Vagina (tissue), 2 donors: Measurements from ENCODE around the gene CAVIN4. TPM values are rescaled to one million over a fixed set of nuclear protein-coding genes. Genes with fewer than 3 reads are reported as not detected.

Experiments used
- DNase-seq, 2 donors: peaks; one replicate each; pipeline ENCODE4 v3.0.0-alpha.2; 2017; ENCODE audit errors: extremely low spot score in 2 of 2
- H3K27ac ChIP-seq: fragments of 200-600 bp; sonication (generic); one replicate; pipeline ENCODE4 v1.5.1; 2019
- H3K27me3 ChIP-seq: fragments of 200-600 bp; sonication (generic); one replicate; pipeline ENCODE4 v1.5.1; 2019
- H3K36me3 ChIP-seq, 2 donors: fragments of 200-600 bp; sonication (generic); one replicate each; pipeline ENCODE4 v1.5.1; 2017 to 2019
- H3K4me1 ChIP-seq: fragments of 200-600 bp; sonication (generic); one replicate; pipeline ENCODE4 v1.5.1; 2019
- H3K4me3 ChIP-seq, 2 donors: fragments of 200-600 bp; sonication (generic); 1 replicate in 1 of 2; 2 replicates in 1 of 2; pipeline ENCODE4 v1.5.1; 2016 to 2019
- H3K9me3 ChIP-seq: fragments of 200-600 bp; sonication (generic); one replicate; pipeline ENCODE4 v1.5.1; 2019
- POLR2A ChIP-seq, 2 donors: fragments of 450-650 bp; IDR thresholded peaks; one replicate each; pipeline ENCODE4 v1.6.1; 2017; ENCODE audit warnings: antibody characterized with exemption in 2 of 2, mild to moderate bottlenecking in 2 of 2, moderate library complexity in 2 of 2
- POLR2AphosphoS5 ChIP-seq, 2 donors: sonication (generic); formaldehyde crosslinking; IDR thresholded peaks; one replicate each; pipeline ENCODE4 v1.9.0; 2017; ENCODE audit warnings: antibody characterized with exemption in 2 of 2, mild to moderate bottlenecking in 2 of 2, low read depth in 1 of 2; ENCODE audit not compliant: insufficient read depth in 1 of 2
- intact Hi-C: fragments of 100-400 bp; cut with DNase I; formaldehyde crosslinking; loops from one replicate; pipeline ENCODE4 v1.15.1; 2023
- total RNA-seq: library from RNA; depleted of rRNA; stranded (reverse); fragments of >200 nt; gene quantifications from one replicate; pipeline ENCODE4 v1.2.3, GENCODE V29; 2016
- TF ChIP-seq, protein P1 (sequence below), 3 experiments: fragments of 450-650 bp in 2 of 3; fragments of 200-600 bp in 1 of 3; sonication (generic) in 1 of 3; IDR thresholded peaks; one replicate each; pipeline ENCODE4 v1.5.1; 2017 to 2019; ENCODE audit warnings: antibody characterized with exemption in 3 of 3, mild to moderate bottlenecking in 2 of 3, moderate library complexity in 2 of 3

CAVIN4 gene
- total RNA-seq, 1 donor from 2014 or later: 0.49 TPM

DNA sequence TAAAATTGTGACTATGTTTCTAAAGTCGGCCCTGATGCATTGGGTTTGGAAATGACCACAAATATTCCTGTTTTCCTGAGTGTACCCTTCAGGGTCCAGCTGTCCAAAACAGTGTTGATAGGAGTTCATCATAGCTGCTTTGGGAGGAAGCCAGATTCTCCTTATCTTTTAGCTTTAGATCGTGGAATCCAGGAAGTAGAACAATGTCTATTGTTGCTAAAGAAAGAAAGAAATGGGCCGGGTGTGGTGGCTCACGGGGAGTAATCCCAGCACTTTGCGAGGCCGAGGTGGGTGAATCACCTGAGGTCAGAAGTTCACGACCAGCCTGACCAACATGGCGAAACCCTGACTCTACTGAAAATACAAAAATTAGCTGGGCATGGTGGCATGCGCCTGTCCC, 9.5 kb downstream of the CAVIN4 start:
- intact Hi-C loops: no loop called here
- Histone ChIP-seq H3K27me3 (no peaks in the 10 kb centered on the region), H3K9me3 (no peaks in the 10 kb centered on the region), H3K27ac (no peak overlapping the region), H3K36me3 (no peaks in the 10 kb centered on the region), H3K4me3 (no peak overlapping the region), H3K4me1 (no peaks in the 10 kb centered on the region)
- no peak for DNase-seq
- TF ChIP-seq POLR2AphosphoS5 (IDR thresholded peaks at IDR 0.05; ENCODE audit: insufficient read depth in 1 of 2, low read depth in 1 of 2): no peak
- TF ChIP-seq, protein P1, sequence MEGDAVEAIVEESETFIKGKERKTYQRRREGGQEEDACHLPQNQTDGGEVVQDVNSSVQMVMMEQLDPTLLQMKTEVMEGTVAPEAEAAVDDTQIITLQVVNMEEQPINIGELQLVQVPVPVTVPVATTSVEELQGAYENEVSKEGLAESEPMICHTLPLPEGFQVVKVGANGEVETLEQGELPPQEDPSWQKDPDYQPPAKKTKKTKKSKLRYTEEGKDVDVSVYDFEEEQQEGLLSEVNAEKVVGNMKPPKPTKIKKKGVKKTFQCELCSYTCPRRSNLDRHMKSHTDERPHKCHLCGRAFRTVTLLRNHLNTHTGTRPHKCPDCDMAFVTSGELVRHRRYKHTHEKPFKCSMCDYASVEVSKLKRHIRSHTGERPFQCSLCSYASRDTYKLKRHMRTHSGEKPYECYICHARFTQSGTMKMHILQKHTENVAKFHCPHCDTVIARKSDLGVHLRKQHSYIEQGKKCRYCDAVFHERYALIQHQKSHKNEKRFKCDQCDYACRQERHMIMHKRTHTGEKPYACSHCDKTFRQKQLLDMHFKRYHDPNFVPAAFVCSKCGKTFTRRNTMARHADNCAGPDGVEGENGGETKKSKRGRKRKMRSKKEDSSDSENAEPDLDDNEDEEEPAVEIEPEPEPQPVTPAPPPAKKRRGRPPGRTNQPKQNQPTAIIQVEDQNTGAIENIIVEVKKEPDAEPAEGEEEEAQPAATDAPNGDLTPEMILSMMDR (IDR thresholded peaks at IDR 0.05): no peak
- TF ChIP-seq POLR2A (IDR thresholded peaks at IDR 0.05): no peak

GRCh38 chr9:100589582-100589981, 11.7 kb downstream of the CAVIN4 start:
- intact Hi-C loops: no loop called here
- H3K4me3 ChIP-seq: no peak overlapping the region
- no peak for DNase-seq
- TF ChIP-seq, protein P1 (IDR thresholded peaks at IDR 0.05): no peak
- no peaks in the 10 kb centered on the region for H3K4me1 ChIP-seq
- H3K36me3 ChIP-seq: no peaks in the 10 kb centered on the region
- H3K9me3 ChIP-seq: no peaks in the 10 kb centered on the region
- H3K27ac ChIP-seq: no peak overlapping the region
- no peaks in the 10 kb centered on the region for H3K27me3 ChIP-seq

DNA sequence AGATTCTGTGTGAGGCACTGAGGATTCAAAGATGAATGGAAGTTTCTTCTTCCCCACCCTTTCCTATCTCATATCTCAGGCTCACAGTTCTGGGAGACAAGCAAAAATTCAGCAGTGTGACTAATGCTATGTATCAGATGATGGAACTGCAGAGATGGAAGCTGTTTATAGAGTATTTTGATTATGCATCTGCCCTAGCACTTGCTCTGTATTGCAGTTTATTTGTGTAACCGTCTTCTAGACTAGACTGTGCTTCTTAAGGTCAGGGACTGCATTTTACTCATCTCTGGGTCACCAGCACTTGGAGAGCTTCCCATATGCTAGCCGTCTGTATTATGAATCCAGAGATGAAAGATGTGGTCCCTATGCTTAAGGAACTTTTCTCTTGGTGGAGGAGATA, 12.6 kb downstream of the CAVIN4 start:
- Histone ChIP-seq H3K27me3 (no peaks in the 10 kb centered on the region), H3K36me3 (no peaks in the 10 kb centered on the region), H3K4me3 (no peak overlapping the region), H3K4me1 (no peaks in the 10 kb centered on the region), H3K27ac (no peak overlapping the region), H3K9me3 (no peaks in the 10 kb centered on the region)
- DNase-seq: no peak
- TF ChIP-seq, protein P1 (IDR thresholded peaks at IDR 0.05): no peak
- no peak for TF ChIP-seq POLR2A (IDR thresholded peaks at IDR 0.05)
- TF ChIP-seq POLR2AphosphoS5 (IDR thresholded peaks at IDR 0.05; ENCODE audit: insufficient read depth in 1 of 2, low read depth in 1 of 2): no peak
- intact Hi-C loops: no loop called here

- Histone ChIP-seq H3K9me3 (no peaks in the 10 kb centered on the region), H3K27ac (no peak overlapping the region), H3K36me3 (no peaks in the 10 kb centered on the region), H3K4me3 (no peak overlapping the region), H3K27me3 (no peaks in the 10 kb centered on the region), H3K4me1 (no peaks in the 10 kb centered on the region)
- intact Hi-C loops: no loop called here
- DNase-seq: no peak
- TF ChIP-seq POLR2A (IDR thresholded peaks at IDR 0.05): no peak
- TF ChIP-seq, protein P1 (IDR thresholded peaks at IDR 0.05): no peak
- TF ChIP-seq POLR2AphosphoS5 (IDR thresholded peaks at IDR 0.05; ENCODE audit: insufficient read depth in 1 of 2, low read depth in 1 of 2): no peak
Measured at GRCh38 chr9:100591139-100591538, 13.3 kb downstream of the CAVIN4 start.

GRCh38 chr9:100591639-100592412, 13.9 kb downstream of the CAVIN4 start:
- TF ChIP-seq POLR2A (IDR thresholded peaks at IDR 0.05) (no peak), POLR2AphosphoS5 (IDR thresholded peaks at IDR 0.05; ENCODE audit: insufficient read depth in 1 of 2, low read depth in 1 of 2) (no peak)
- TF ChIP-seq, protein P1 (IDR thresholded peaks at IDR 0.05): no peak
- no peaks in the 10 kb centered on the region for H3K4me1 ChIP-seq
- no peaks in the 10 kb centered on the region for H3K27me3 ChIP-seq
- H3K36me3 ChIP-seq: no peaks in the 10 kb centered on the region
- H3K4me3 ChIP-seq: no peak overlapping the region
- H3K27ac ChIP-seq: no peak overlapping the region
- no peak for DNase-seq
- no peaks in the 10 kb centered on the region for H3K9me3 ChIP-seq
- intact Hi-C loops: no loop called here
